Heart left ventricle (tissue), 16 donors: ENCODE data around the gene ATXN7. TPM values are rescaled to one million over a fixed set of nuclear protein-coding genes. Genes with fewer than 3 reads are reported as not detected.

ENCODE experiments used
- ATAC-seq, 4 donors: fragments of 200-7000 bp; cut with Tn5 transposase; one replicate each; pipeline ENCODE4 v1.9.1; 2020 to 2022; ENCODE audit warnings: moderate library complexity in 4 of 4, mild to moderate bottlenecking in 3 of 4, moderate number of reproducible peaks in 1 of 4
- DNase-seq, 5 donors: peaks; one replicate each; pipeline ENCODE4 v3.0.0-alpha.2; 2020
- H3K27ac ChIP-seq, 12 donors: fragments of 200-600 bp; sonication (generic) in 4 of 12; one replicate each; pipeline versions ENCODE4 v1.5.0 to v1.8.0; 2016 to 2022; ENCODE audit warnings: mild to moderate bottlenecking in 2 of 12
- H3K27me3 ChIP-seq, 9 donors: fragments of 200-600 bp; sonication (generic) in 2 of 9; one replicate each; pipeline versions ENCODE4 v1.5.1 to v1.8.0; 2016 to 2022; ENCODE audit warnings: mild to moderate bottlenecking in 3 of 9
- H3K36me3 ChIP-seq, 9 donors: fragments of 200-600 bp; sonication (generic) in 2 of 9; one replicate each; pipeline versions ENCODE4 v1.5.0 to v1.8.0; 2018 to 2022; ENCODE audit warnings: mild to moderate bottlenecking in 2 of 9
- H3K4me1 ChIP-seq, 12 donors: fragments of 200-600 bp; sonication (generic) in 4 of 12; one replicate each; pipeline versions ENCODE4 v1.5.0 to v1.8.0; 2016 to 2022; ENCODE audit warnings: mild to moderate bottlenecking in 3 of 12
- H3K4me3 ChIP-seq, 12 donors: fragments of 200-600 bp; sonication (generic) in 4 of 12; one replicate each; pipeline versions ENCODE4 v1.5.0 to v1.8.0; 2017 to 2022; ENCODE audit warnings: mild to moderate bottlenecking in 9 of 12, moderate library complexity in 4 of 12
- H3K9me3 ChIP-seq, 12 donors: fragments of 200-600 bp; sonication (generic) in 4 of 12; one replicate each; pipeline versions ENCODE4 v1.5.0 to v1.8.0; 2016 to 2022; ENCODE audit warnings: mild to moderate bottlenecking in 1 of 12
- CTCF ChIP-seq, 12 donors: fragments of 200-600 bp; sonication (generic) in 4 of 12; IDR thresholded peaks; one replicate each; pipeline versions ENCODE4 v1.5.0 to v1.8.0; 2018 to 2022; ENCODE audit warnings: antibody characterized with exemption in 12 of 12, mild to moderate bottlenecking in 5 of 12
- POLR2A ChIP-seq, 2 donors: fragments of 450-650 bp; IDR thresholded peaks; one replicate each; pipeline ENCODE4 v1.6.1; 2017; ENCODE audit warnings: antibody characterized with exemption in 2 of 2, mild to moderate bottlenecking in 2 of 2, moderate library complexity in 2 of 2
- WGBS, 4 donors: extraction: QIAGEN DNeasy Blood & Tissue Kit in 2 of 4; methylation state at CpG; one replicate each; pipeline versions ENCODE4 v1.1.5 to v1.1.7; 2013 to 2018; 5-methylcytosine and 5-hydroxymethylcytosine counted together
- intact Hi-C, 10 donors: fragments of 100-400 bp; cut with DNase I; formaldehyde crosslinking; loops; one replicate each; pipeline versions ENCODE4 v1.11.1 to v1.14.2; 2022
- polyA plus RNA-seq, 2 donors: library from polyadenylated mRNA; stranded (reverse); fragments of 200-250 nt; gene quantifications; one replicate each; pipeline ENCODE4 v1.2.3, GENCODE V29; 2013
- total RNA-seq, 9 donors: library from RNA; depleted of rRNA in 2 of 9; stranded (reverse); fragments of >200 nt in 2 of 9; fragmentation: NEBNext Ultra II Directional in 3 of 9; extraction: Animal tissue kit (Norgen Biotek cat#: 25700) in 3 of 9; gene quantifications; one replicate each; pipeline versions ENCODE4 v1.1.0 to v1.2.4, GENCODE V29; 2016 to 2023
- donor health status: ischemic (EF 13 %, LVEDD 7.1; RV severe dilation, severe dysfunction).
- donor health status: healthy with polysubstance abuse.
- donor health status: DM: no; HTN: yes; CAD: no.
- donor health status: DM: no; HTN: no; CAD: no.
- donor health status: ischemic (EF 25% LVEDD 6.9; RV normal size, moderate dysfunction).
- donor health status: ischemic (EF 25% LVEDD 5.7; RV mildly dilated, moderate dysfunction).
- donor health status: healthy.
- donor health status: DM: yes; HTN: yes; CAD: no.
- donor health status: ischemic (EF 35%, LVEDD 5.7; RV mildly dilated, moderate dysfunction).
- donor health status: nonischemic (EF 11% LVEDD 7.7; RV severe dilation, severe dysfunction).
- donor health status: DM: yes; HTN: yes; CAD: no.
- donor health status: PGD.
- donor health status: ischemic (EF 29% LVEDD 5.4; RV normal size, mild dysfunction).
- donor health status: nonischemic (EF 23%, LVEDD 6.1; RV moderate dilation, normal function).

The ATXN7 gene
- total and polyA plus RNA-seq, 11 donors: 4.5 to 31.4 (median 16.7) TPM

GRCh38 chr3:64021922-64022321 lies 158.3 kb downstream of the ATXN7 start:
- H3K4me1 ChIP-seq: peaks cover 5 to 32% (median 20%) of the 10 kb centered on the region in 12 donors

GRCh38 chr3:64022451-64023186 lies 159.0 kb downstream of the ATXN7 start:
- ATAC-seq (peak in 3 of 4 donors; percentile 3 to 27 (median 12)), DNase-seq (peak in 1 of 5 donors; percentile 21)
- WGBS, 4 donors: 14 to 19% (median 17%) methylated on average over 22 to 24 of the region's 24 CpGs
- H3K4me1 ChIP-seq: peaks cover 5 to 32% (median 20%) of the 10 kb centered on the region in 12 donors
- TF ChIP-seq CTCF (IDR thresholded peaks at IDR 0.05): no peak
- no peak for TF ChIP-seq POLR2A (IDR thresholded peaks at IDR 0.05)
- peak overlapping the region; percentile 73 to 97 (median 89) for H3K4me3 ChIP-seq
- H3K9me3 ChIP-seq: no peaks in the 10 kb centered on the region
- no peaks in the 10 kb centered on the region for H3K27me3 ChIP-seq
- peaks cover 0 to 46% (median 40%) of the 10 kb centered on the region in 9 donors for H3K36me3 ChIP-seq
- intact Hi-C loops: loop anchor here in 1 of 10 donors (10.0 kb wide), 1 partner anchor 242 kb away; no protein-coding TSS in a partner anchor
- H3K27ac ChIP-seq: peak overlapping the region; percentile 21 to 92 (median 84)

More at GRCh38 chr3:64021922-64022321, 158.3 kb downstream of the ATXN7 start:
- Histone ChIP-seq H3K27ac (no peak overlapping the region), H3K4me3 (peak overlapping the region in 9 of 12 donors; percentile 73 to 97 (median 90)), H3K9me3 (no peaks in the 10 kb centered on the region), H3K27me3 (no peaks in the 10 kb centered on the region), H3K36me3 (peaks cover 0 to 53% (median 47%) of the 10 kb centered on the region in 9 donors)
- ATAC-seq (no peak), DNase-seq (no peak)
- intact Hi-C loops: loop anchor here in 1 of 10 donors (10.0 kb wide), 1 partner anchor 243 kb away; no protein-coding TSS in a partner anchor
- WGBS, 4 donors: 83 to 88% (median 85%) methylated on average over 6 of the region's 6 CpGs
- no peak for TF ChIP-seq CTCF (IDR thresholded peaks at IDR 0.05)
- no peak for TF ChIP-seq POLR2A (IDR thresholded peaks at IDR 0.05)

GRCh38 chr3:64023187-64023860 lies 159.7 kb downstream of the ATXN7 start, which contains the start of gene PSMD6:
Gene PSMD6 (minus strand): TSS chr3:64023494. CDS start chr3:64023419, 75 bp downstream.
- Histone ChIP-seq H3K36me3 (peaks cover 0 to 39% (median 33%) of the 10 kb centered on the region in 9 donors), H3K4me3 (peak within 1 kb of the TSS; percentile 73 to 97 (median 89)), H3K27me3 (no peaks in the 10 kb centered on the region), H3K4me1 (peaks cover 5 to 32% (median 20%) of the 10 kb centered on the region in 12 donors), H3K9me3 (no peaks in the 10 kb centered on the region), H3K27ac (peak within 1 kb of the TSS; percentile 21 to 92 (median 84))
- ATAC-seq (peak; percentile 85 to 97 (median 96)), DNase-seq (peak; percentile 90 to 95 (median 91))
- TF ChIP-seq POLR2A (IDR thresholded peaks at IDR 0.05): peak in 1 of 2 donors; percentile 40
- peak; percentile 98 to 100 (median 100) for TF ChIP-seq CTCF (IDR thresholded peaks at IDR 0.05)
- intact Hi-C loops: loop anchor here in 1 of 10 donors (10.0 kb wide), 1 partner anchor 241 kb away; no protein-coding TSS in a partner anchor
- WGBS, 4 donors: 3 to 6% (median 4%) methylated on average over 25 to 59 of the region's 59 CpGs
